Activated CD4-positive, alpha-beta memory T cell treated with anti-CD3 and anti-CD28 coated beads, Interleukin-2, amount 10 ng/mL, durations not matched to agents 7 days and 5 days (primary cell): Measurements from ENCODE around the gene SHQ1. TPM values are rescaled to one million over a fixed set of nuclear protein-coding genes. Genes with fewer than 3 reads are reported as not detected.
"Not testable (repeated sequence)": the region's sequence is repeated elsewhere in the genome, so short reads cannot be mapped to it uniquely, and the experiment has no call there.

Experiments used
- CTCF ChIA-PET: fragments of 350-600 bp; sonication (Branson Sonifier 250); formaldehyde crosslinking; loops from one replicate; lab custom pipeline; 2021; ENCODE audit warnings: antibody characterized with exemption, inconsistent platforms; lab: Charles Lee
- POLR2A ChIA-PET: fragments of 350-600 bp; sonication (Branson Sonifier 250); formaldehyde crosslinking; loops from one replicate; lab custom pipeline; 2021; ENCODE audit warnings: antibody characterized with exemption; lab: Charles Lee
- DNase-seq: peaks from one replicate; pipeline ENCODE4 v3.0.0-alpha.2; 2020
- H3K27ac Mint-ChIP-seq: one replicate; pipeline ENCODE4 v1.8.0; 2021; ENCODE audit warnings: mild to moderate bottlenecking, mixed read lengths
- H3K27me3 Mint-ChIP-seq: one replicate; pipeline ENCODE4 v1.8.0; 2021; ENCODE audit warnings: mixed read lengths
- H3K36me3 Mint-ChIP-seq: one replicate; pipeline ENCODE4 v1.8.0; 2021; ENCODE audit warnings: low read depth, mixed read lengths
- H3K4me1 Mint-ChIP-seq: one replicate; pipeline ENCODE4 v1.8.0; 2021; ENCODE audit warnings: mixed read lengths
- H3K4me3 Mint-ChIP-seq: one replicate; pipeline ENCODE4 v1.8.0; 2021; ENCODE audit warnings: mild to moderate bottlenecking, mixed read lengths
- H3K9me3 Mint-ChIP-seq: one replicate; pipeline ENCODE4 v1.8.0; 2021; ENCODE audit warnings: mixed read lengths
- total RNA-seq, 2 experiments: library from RNA; stranded (reverse); gene quantifications; one replicate each; pipeline ENCODE4 v1.2.3, GENCODE V29; 2021

The SHQ1 gene
- total RNA-seq, 2 experiments from 2014 or later = 16.7 to 20.6 TPM

DNA sequence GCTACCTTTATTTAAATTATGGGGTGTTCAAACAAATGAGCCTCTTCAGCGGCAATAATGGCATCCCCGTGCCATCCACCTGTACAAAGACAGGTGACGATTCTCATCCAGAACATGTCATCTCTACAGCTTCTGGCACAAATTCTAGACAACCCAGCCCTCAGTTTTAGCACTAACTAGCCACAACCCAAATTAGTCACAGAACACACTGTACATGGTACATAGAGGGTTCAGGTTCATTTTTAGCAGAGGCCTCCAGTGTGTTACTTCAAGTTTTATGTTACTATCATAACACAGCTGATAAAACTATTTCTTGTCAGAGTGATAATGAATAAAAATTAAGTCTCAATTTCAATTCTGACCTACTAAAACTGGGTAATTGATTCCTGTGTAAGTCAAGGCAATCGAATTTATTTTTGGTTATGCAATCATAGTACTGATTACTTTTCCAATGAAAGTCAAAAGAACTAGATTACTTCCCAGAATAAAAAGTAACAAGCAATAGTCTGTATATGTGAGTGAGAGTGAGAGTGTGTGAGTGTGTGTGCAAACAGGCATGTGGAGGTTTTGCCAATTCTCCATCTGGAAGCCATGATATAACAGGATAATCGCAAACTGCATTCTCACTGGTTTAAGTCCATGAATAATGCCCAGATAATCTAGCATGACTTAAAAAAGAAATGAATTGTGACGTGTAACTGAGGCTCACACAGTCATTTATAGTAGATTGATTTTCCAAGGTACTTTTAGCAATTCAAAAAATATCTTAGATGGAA lies 37.4 kb downstream of the SHQ1 start:
- H3K4me3 Mint-ChIP-seq = no peak overlapping the region
- no peaks in the 10 kb centered on the region for H3K27me3 Mint-ChIP-seq
- no peak for DNase-seq
- H3K4me1 Mint-ChIP-seq = peaks cover 2% of the 10 kb centered on the region
- no peak overlapping the region for H3K27ac Mint-ChIP-seq
- H3K36me3 Mint-ChIP-seq = peaks cover 6% of the 10 kb centered on the region
- ChIA-PET POLR2A (no interaction called here), CTCF (interaction anchor here (1.1 to 3.6 kb wide), 2 partner anchors 12 to 936 kb away, joined by 3 to 17 read pairs; no protein-coding TSS in a partner anchor)
- no peaks in the 10 kb centered on the region for H3K9me3 Mint-ChIP-seq

DNA sequence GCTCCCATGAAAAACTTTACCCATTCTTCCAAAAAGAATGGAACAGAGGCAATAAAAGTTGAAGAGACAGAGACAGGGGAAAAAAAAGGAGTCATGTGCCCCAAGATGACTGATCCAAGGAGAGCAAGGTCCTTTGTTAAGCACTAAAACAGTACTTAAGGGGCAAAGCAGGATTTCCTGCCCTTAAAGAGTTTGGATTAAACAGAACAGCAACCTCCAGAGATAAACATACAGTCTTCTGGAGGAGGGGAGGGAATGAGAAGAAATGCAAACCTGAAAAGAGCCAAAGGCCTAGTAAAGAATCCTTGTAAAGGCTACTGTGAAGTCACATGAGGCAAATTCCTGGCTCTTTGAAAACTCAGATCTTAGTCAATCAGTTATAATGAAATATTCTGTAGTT lies 38.2 kb downstream of the SHQ1 start:
- H3K9me3 Mint-ChIP-seq = no peaks in the 10 kb centered on the region
- POLR2A ChIA-PET = no interaction called here
- no peak overlapping the region for H3K27ac Mint-ChIP-seq
- H3K27me3 Mint-ChIP-seq = no peaks in the 10 kb centered on the region
- peaks cover 5% of the 10 kb centered on the region for H3K36me3 Mint-ChIP-seq
- CTCF ChIA-PET = interaction anchor here (3.6 kb wide), 1 partner anchor 13 kb away, joined by 17 read pairs; no protein-coding TSS in a partner anchor
- DNase-seq = no peak
- H3K4me1 Mint-ChIP-seq = peaks cover 2% of the 10 kb centered on the region
- no peak overlapping the region for H3K4me3 Mint-ChIP-seq

DNA sequence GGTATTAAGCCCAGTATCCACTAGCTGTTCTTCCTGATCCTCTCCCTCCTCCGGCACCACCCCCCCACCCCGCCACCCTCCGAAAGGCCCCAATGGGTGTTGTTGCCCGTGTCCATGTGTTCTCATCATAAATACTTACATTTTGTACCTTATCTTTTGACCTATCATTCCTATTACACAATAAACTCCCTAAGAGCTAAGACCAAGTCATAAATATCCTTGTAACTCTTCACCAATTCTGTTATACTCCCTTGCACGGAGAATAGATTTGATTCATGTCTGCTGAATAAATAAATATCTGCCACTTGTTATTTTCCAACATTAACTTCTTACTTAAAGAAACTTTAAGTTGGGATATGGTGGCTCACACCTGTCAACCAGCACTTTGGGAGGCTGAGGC lies 43.9 kb downstream of the SHQ1 start:
- H3K4me3 Mint-ChIP-seq = no peak overlapping the region
- POLR2A ChIA-PET = no interaction called here
- no peaks in the 10 kb centered on the region for H3K27me3 Mint-ChIP-seq
- H3K4me1 Mint-ChIP-seq = peaks cover 7% of the 10 kb centered on the region
- H3K9me3 Mint-ChIP-seq = no peaks in the 10 kb centered on the region
- CTCF ChIA-PET = no interaction called here
- no peaks in the 10 kb centered on the region for H3K36me3 Mint-ChIP-seq
- no peak for DNase-seq
- H3K27ac Mint-ChIP-seq = no peak overlapping the region

DNA sequence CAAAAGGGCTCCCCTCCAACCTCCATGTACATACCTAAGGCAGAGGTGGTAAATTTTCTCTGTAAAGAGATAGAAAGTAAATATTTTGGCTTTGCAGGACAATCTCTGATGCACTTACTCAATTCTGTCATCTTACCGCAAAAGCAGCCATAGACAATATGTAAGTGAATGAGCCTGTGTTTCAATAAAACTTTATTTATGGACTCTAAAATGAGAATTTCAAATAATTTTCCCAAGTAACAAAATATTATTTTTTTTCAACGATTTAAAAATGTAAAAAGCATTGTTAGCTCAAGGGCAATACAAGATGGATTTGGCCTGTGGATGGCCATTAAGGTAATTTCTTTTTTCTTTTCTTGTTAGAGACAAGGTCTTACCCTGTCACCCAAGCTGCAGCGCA lies 44.7 kb downstream of the SHQ1 start:
- no peak overlapping the region for H3K4me3 Mint-ChIP-seq
- H3K4me1 Mint-ChIP-seq = peaks cover 7% of the 10 kb centered on the region
- CTCF ChIA-PET = interaction anchor here (0.6 to 1.2 kb wide), 2 partner anchors 9 to 1198 kb away, joined by 3 read pairs; no protein-coding TSS in a partner anchor

DNA sequence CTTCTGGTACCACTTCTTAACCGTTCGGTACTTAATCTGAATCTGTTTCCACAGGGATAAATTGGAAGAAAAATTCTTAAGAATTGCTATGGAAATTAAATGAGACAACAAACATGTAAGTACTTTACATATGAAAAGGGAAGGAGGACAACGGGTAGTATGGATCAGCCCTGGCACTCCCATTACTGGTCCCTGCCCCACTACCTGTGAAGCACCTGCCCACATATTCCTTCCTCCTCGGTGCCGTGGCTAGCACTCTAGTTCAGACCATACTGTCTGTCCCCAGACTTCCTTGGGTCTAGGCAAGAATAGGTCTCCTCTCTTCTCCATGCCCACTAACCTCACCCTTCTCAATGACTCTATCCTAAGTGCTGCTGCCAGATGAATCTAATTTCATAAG lies 46.2 kb downstream of the SHQ1 start:
- no peak for DNase-seq
- Mint-ChIP-seq H3K4me3 (no peak overlapping the region), H3K27ac (no peak overlapping the region), H3K4me1 (peaks cover 7% of the 10 kb centered on the region), H3K9me3 (no peaks in the 10 kb centered on the region), H3K27me3 (no peaks in the 10 kb centered on the region), H3K36me3 (no peaks in the 10 kb centered on the region)
- ChIA-PET POLR2A (no interaction called here), CTCF (interaction anchor here (0.7 kb wide), 1 partner anchor 18 kb away, joined by 3 read pairs; no protein-coding TSS in a partner anchor)

More for the DNA sequence above, 44.7 kb downstream of the SHQ1 start:
- no peaks in the 10 kb centered on the region for H3K9me3 Mint-ChIP-seq
- no peaks in the 10 kb centered on the region for H3K36me3 Mint-ChIP-seq
- H3K27ac Mint-ChIP-seq = no peak overlapping the region
- POLR2A ChIA-PET = no interaction called here
- no peak for DNase-seq
- no peaks in the 10 kb centered on the region for H3K27me3 Mint-ChIP-seq

DNA sequence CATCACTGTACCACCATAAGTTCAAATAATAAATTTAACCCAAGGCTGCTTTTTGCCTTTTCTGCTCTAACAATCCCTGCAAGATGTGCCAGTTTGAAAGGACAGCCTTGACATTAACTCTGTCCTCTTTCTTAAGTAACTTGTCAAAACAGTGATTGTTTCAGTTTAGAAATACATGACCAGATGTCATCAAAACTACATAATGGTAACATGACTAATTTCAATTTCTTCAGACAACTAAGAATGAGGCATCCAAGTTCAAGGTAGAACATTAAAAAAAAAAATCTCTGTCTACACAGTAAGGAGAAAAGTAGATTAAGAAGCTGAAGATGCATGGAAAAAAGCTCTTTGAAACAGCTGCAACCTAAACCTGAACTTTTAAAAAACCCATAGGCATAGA lies 47.4 kb downstream of the SHQ1 start:
- H3K27ac Mint-ChIP-seq = no peak overlapping the region
- no peak overlapping the region for H3K4me3 Mint-ChIP-seq
- H3K27me3 Mint-ChIP-seq = no peaks in the 10 kb centered on the region
- no peaks in the 10 kb centered on the region for H3K9me3 Mint-ChIP-seq
- peaks cover 7% of the 10 kb centered on the region for H3K4me1 Mint-ChIP-seq
- CTCF ChIA-PET = no interaction called here
- POLR2A ChIA-PET = no interaction called here
- H3K36me3 Mint-ChIP-seq = peaks cover 5% of the 10 kb centered on the region
- no peak for DNase-seq

DNA sequence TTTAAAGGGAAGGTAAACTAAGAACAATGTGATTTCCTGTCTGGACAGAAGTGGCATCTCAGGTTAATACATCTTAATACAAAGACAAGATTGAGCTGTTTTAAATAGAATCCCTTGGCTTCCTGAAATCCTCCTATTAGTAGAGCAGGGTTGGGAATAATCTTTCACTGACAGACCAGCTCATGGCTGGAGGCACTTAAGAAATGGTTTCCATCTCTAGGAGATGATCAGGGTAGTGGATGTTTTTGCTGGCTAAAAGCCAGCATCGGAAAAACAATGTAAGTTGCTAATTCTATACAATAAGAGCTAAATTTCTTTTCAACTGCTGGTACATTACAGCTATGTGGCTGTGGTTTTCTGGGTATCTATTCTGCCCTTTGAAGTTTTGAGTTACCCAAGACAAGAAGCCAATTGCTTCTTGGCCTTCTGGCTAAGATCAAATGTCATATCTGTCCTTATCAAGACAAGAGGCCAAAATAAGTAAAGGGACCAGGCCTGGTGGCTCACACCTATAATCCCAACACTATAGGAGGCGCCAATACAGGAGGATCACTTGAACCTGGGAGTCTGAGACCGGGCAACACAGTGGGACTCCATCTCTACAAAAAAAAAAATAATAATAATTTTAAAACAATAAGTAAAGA lies 49.6 kb downstream of the SHQ1 start:
- POLR2A ChIA-PET = no interaction called here
- H3K27me3 Mint-ChIP-seq = no peaks in the 10 kb centered on the region
- H3K36me3 Mint-ChIP-seq = peaks cover 7% of the 10 kb centered on the region
- no peak for DNase-seq
- peaks cover 7% of the 10 kb centered on the region for H3K4me1 Mint-ChIP-seq
- H3K27ac Mint-ChIP-seq = no peak overlapping the region
- no peak overlapping the region for H3K4me3 Mint-ChIP-seq
- H3K9me3 Mint-ChIP-seq = no peaks in the 10 kb centered on the region
- CTCF ChIA-PET = no interaction called here

DNA sequence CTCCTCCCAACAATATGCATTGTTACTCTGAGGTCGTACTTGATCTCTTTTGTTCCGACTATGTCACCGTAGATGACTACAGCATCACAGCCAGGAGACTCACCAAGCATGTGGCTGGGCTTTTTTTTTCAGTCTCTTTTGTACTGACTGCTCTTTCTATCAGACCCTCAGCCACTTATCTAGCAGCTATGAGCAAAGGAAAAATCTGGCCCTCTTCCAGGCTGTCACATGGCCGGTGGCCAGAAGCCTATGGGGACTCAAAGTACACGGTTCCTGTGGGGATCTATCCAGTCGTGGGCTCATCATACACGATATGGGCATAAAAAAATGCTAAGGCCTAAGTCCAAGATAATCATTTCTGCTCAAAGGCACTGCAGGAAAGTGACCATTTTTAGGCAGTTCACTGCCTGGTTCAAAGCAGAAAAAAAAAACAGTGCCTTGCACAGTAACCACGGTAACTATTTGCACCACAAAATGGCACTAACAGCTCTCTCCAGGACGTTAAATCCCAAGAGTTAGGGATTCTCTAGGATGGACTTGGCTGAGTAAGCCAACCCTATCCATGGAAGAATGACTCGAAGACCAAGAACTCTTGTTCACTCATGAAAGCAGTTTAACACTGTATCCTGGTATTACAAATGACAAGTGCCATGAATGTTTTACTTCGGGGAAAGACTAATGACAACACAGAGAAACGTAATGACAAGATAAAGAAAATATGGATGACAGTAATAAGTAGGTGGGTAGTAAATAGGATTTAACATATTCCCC lies 50.3 kb downstream of the SHQ1 start:
- ChIA-PET POLR2A (no interaction called here), CTCF (no interaction called here)

DNA sequence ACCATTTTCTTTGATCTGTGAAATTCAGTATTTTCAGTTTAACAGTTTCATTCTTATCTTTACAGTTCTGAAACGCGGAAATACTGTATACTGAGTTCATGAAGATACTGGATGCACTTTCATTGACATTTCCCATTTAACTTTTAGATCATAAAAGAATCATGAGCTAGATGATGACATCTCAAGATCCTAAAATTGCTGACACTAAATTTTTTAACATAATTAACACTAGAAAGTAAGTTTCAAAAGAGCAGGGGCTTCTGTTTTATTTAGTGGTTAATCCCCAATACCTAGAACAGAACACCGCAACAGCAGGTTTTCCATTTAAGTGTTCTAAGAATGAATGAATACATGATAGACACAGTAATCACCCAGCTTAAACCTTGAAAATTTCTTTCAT lies 54.2 kb downstream of the SHQ1 start:
- peaks cover 30% of the 10 kb centered on the region for H3K36me3 Mint-ChIP-seq
- peaks cover 8% of the 10 kb centered on the region for H3K4me1 Mint-ChIP-seq

More for the DNA sequence above, 50.3 kb downstream of the SHQ1 start:
- peaks cover 7% of the 10 kb centered on the region for H3K4me1 Mint-ChIP-seq
- H3K9me3 Mint-ChIP-seq = no peaks in the 10 kb centered on the region
- no peak overlapping the region for H3K27ac Mint-ChIP-seq
- no peaks in the 10 kb centered on the region for H3K27me3 Mint-ChIP-seq
- H3K36me3 Mint-ChIP-seq = peaks cover 7% of the 10 kb centered on the region
- no peak for DNase-seq
- no peak overlapping the region for H3K4me3 Mint-ChIP-seq

DNA sequence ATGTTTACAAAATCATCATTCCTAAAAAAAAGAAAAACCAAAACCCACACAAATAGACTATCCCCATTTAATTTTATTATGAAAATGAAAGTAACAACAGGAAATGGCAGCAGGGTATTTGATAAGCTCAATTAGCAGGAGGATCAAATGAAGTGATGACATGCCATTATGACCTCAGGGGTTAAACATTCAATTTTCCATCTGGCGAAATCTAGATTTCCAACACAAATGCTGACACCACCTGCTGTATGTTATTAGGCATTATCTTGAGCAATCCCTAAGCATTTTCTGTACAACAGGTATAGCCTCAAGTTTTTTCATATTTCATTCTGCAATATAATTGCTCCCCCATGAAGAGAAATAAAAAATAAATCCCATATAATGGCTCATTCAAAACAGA lies 57.1 kb downstream of the SHQ1 start:
- Mint-ChIP-seq H3K36me3 (peaks cover 27% of the 10 kb centered on the region), H3K4me1 (peaks cover 8% of the 10 kb centered on the region), H3K27ac (no peak overlapping the region), H3K27me3 (no peaks in the 10 kb centered on the region), H3K9me3 (no peaks in the 10 kb centered on the region), H3K4me3 (no peak overlapping the region)
- DNase-seq = no peak
- ChIA-PET POLR2A (interaction anchor here (1.2 kb wide), 1 partner anchor 9 kb away, joined by 4 read pairs; no protein-coding TSS in a partner anchor), CTCF (no interaction called here)

More for the DNA sequence above, 54.2 kb downstream of the SHQ1 start:
- Mint-ChIP-seq H3K27me3 (no peaks in the 10 kb centered on the region), H3K27ac (no peak overlapping the region), H3K4me3 (no peak overlapping the region), H3K9me3 (no peaks in the 10 kb centered on the region)
- no peak for DNase-seq
- ChIA-PET POLR2A (no interaction called here), CTCF (no interaction called here)

DNA sequence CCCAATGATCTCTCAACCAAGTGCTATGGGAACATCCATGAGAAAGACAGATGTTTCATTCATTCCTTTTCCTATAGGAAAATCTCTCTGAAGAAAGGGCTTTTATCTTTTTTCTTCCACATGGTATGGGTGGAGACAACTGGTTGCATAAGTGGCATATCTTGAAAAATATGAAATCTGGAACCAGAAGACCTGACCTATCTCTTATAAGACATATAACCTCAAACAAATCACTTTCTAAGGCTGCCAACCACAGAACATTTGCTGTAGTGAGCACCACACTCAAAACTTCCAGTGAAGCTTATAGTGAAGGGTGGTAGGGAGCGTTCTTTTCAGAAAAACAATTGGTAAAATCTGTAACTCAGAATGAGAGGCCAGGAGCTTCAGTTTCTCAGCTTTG lies 58.5 kb downstream of the SHQ1 start:
- Mint-ChIP-seq H3K4me3 (no peak overlapping the region), H3K27ac (no peak overlapping the region), H3K27me3 (no peaks in the 10 kb centered on the region), H3K36me3 (peaks cover 25% of the 10 kb centered on the region), H3K9me3 (no peaks in the 10 kb centered on the region), H3K4me1 (peaks cover 8% of the 10 kb centered on the region)
- DNase-seq = no peak
- POLR2A ChIA-PET = no interaction called here
- CTCF ChIA-PET = no interaction called here

DNA sequence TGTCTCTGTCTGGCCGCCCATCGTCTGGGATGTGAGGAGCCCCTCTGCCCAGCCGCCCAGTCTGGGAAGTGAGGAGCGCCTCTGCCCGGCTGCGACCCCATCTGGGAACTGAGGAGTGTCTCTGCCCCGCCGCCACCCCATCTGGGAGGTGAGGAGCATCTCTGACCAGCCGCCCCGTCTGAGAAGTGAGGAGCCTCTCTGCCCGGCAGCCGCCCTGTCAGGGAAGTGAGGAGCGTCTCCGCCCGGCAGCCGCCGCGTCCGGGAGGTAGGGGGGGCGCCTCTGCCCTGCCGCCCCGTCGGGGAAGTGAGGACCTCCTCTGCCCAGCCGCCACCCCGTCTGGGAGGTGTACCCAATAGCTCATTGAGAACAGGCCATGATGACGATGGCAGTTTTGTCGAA lies 60.0 kb downstream of the SHQ1 start:
- POLR2A ChIA-PET, H3K4me1 Mint-ChIP-seq, H3K27me3 Mint-ChIP-seq, H3K27ac Mint-ChIP-seq, H3K9me3 Mint-ChIP-seq, DNase-seq, CTCF ChIA-PET, H3K4me3 Mint-ChIP-seq: not testable (repeated sequence)
- peaks cover 22% of the 10 kb centered on the region for H3K36me3 Mint-ChIP-seq

DNA sequence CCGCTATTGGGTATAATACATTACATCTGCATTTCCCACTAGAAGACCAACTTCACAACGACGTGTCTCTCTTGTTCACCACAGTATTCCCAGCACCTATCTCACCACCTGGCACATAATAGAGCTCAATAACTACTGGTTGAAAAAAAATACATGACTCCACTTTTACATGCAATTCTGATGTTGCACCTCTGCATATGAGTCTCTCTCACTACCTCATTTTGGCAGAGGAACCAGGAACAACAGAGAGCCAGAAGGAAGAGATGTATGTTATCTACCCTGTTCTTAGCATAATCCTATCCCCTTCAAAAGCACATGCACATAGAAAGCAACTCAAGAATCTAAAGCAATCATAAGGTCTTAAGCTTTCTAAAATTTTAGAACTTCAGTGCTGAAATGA lies 61.6 kb downstream of the SHQ1 start:
- CTCF ChIA-PET = interaction anchor here (0.6 kb wide), 1 partner anchor 666 kb away, joined by 4 read pairs; no protein-coding TSS in a partner anchor
- no peak overlapping the region for H3K27ac Mint-ChIP-seq
- no peaks in the 10 kb centered on the region for H3K27me3 Mint-ChIP-seq
- no peak overlapping the region for H3K4me3 Mint-ChIP-seq
- no peak for DNase-seq
- H3K4me1 Mint-ChIP-seq = peaks cover 8% of the 10 kb centered on the region
- no peaks in the 10 kb centered on the region for H3K9me3 Mint-ChIP-seq
- peaks cover 14% of the 10 kb centered on the region for H3K36me3 Mint-ChIP-seq
- POLR2A ChIA-PET = no interaction called here
